ENCODE measurements around the gene SLAMF1.

DNA sequence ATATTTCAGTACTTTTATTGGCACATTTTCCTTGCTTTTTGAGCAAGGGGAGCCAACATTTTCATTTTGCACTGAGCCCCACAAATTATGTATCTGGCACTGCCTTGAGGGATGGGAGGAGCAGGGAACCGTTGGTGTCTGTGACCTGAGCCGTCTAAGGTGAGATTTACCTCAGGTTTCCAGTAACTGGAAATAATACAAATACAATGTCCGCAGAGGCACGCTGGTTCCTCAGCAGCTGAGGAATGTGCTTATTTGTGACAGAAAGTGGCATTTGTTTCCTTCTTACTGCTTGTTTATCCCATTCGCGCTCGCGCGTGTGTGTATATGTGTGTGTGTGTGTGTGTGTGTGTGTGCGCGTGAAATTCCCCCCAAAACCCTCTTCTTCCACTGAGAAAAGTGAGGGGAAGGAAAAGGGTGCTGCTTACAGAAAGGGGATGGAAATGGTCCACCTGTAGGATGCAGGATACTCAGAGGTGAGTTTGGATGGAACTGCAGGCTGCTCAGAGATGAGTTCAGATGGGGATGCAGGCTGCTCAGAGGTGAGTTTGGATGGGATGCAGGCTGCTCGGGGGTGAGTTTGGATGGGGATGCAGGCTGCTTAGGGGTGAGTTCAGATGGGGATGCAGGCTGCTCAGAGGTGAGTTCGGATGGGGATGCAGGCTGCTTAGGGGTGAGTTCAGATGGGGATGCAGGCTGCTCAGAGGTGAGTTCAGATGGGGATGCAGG lies 30.2 kb upstream of the SLAMF1 start:
- TF ChIP-seq CTCF (IDR thresholded peaks at IDR 0.05; ENCODE audit: low read depth, low read length) (no peak), EZH2phosphoT487 (IDR thresholded peaks at IDR 0.05; ENCODE audit: low read depth) (no peak)
